ENCODE results near the gene ARCN1. TPM values are rescaled to one million over a fixed set of nuclear protein-coding genes. Genes with fewer than 3 reads are reported as not detected.

ARCN1 gene
- total RNA-seq, 4 donors from 2014 or later, result 103 to 157 (median 112) TPM

- 92 to 98% methylated on average over 17 to 19 of the region's 24 CpGs for WGBS, 2 donors
- peaks cover 19 to 27% of the 10 kb centered on the region in 2 donors for H3K4me1 ChIP-seq
- intact Hi-C loops (cut with DNase I), result no loop called here
- DNase-seq, result no peak
- H3K27ac ChIP-seq, result no peak overlapping the region
- no peak overlapping the region for H3K4me3 ChIP-seq (replicated peaks in 1 of 3)
- H3K27me3 ChIP-seq, result no peaks in the 10 kb centered on the region
- TF ChIP-seq, protein P1, sequence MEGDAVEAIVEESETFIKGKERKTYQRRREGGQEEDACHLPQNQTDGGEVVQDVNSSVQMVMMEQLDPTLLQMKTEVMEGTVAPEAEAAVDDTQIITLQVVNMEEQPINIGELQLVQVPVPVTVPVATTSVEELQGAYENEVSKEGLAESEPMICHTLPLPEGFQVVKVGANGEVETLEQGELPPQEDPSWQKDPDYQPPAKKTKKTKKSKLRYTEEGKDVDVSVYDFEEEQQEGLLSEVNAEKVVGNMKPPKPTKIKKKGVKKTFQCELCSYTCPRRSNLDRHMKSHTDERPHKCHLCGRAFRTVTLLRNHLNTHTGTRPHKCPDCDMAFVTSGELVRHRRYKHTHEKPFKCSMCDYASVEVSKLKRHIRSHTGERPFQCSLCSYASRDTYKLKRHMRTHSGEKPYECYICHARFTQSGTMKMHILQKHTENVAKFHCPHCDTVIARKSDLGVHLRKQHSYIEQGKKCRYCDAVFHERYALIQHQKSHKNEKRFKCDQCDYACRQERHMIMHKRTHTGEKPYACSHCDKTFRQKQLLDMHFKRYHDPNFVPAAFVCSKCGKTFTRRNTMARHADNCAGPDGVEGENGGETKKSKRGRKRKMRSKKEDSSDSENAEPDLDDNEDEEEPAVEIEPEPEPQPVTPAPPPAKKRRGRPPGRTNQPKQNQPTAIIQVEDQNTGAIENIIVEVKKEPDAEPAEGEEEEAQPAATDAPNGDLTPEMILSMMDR (IDR thresholded peaks at IDR 0.05), result no peak
- H3K9me3 ChIP-seq, result no peaks in the 10 kb centered on the region
- H3K36me3 ChIP-seq, result peaks cover 53 to 54% of the 10 kb centered on the region in 2 donors
Measured at GRCh38 chr11:118645066-118645715, 73.0 kb downstream of the ARCN1 start.

DNA sequence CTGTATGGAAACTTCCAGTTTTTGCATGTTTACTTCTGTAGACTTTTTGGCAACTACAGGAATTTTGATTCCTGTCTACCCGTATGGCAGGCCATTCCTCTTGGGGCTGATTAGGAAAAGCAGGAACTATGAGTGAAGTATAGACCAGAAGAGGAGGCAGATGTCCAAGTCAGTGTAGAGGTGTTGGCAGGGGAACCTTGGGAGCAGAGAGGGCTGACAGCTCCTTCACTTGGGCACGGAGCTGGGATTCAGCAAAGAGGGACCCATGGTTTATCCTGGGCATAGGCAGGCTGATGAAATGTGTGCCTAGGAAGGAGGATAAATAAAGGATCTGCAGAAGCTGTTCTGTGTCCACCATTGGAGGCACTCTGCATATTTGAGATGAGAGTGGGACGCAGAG, 74.2 kb downstream of the ARCN1 start:
- Histone ChIP-seq H3K9me3 (no peaks in the 10 kb centered on the region), H3K4me3 (replicated peaks in 1 of 3) (no peak overlapping the region), H3K36me3 (peaks cover 65 to 66% of the 10 kb centered on the region in 2 donors), H3K4me1 (peaks cover 7 to 15% of the 10 kb centered on the region in 2 donors), H3K27ac (no peak overlapping the region), H3K27me3 (no peaks in the 10 kb centered on the region)
- 76% methylated on average over 3 of the region's 3 CpGs for WGBS, 2 donors
- intact Hi-C loops (cut with DNase I), result no loop called here
- no peak for DNase-seq
- TF ChIP-seq POLR2A (IDR thresholded peaks at IDR 0.05), result no peak
- TF ChIP-seq, protein P1 (IDR thresholded peaks at IDR 0.05), result no peak

- H3K36me3 ChIP-seq, result peaks cover 62 to 72% of the 10 kb centered on the region in 2 donors
- TF ChIP-seq, protein P1 (IDR thresholded peaks at IDR 0.05), result no peak
- H3K4me1 ChIP-seq, result no peaks in the 10 kb centered on the region
- no peak for DNase-seq
- intact Hi-C loops (cut with DNase I), result no loop called here
- H3K27ac ChIP-seq, result no peak overlapping the region
- no peaks in the 10 kb centered on the region for H3K27me3 ChIP-seq
- 76 to 85% methylated on average over 5 of the region's 5 CpGs for WGBS, 2 donors
- H3K9me3 ChIP-seq, result no peaks in the 10 kb centered on the region
- H3K4me3 ChIP-seq (replicated peaks in 1 of 3), result no peak overlapping the region
Measured at GRCh38 chr11:118648291-118648690, 76.1 kb downstream of the ARCN1 start.

DNA sequence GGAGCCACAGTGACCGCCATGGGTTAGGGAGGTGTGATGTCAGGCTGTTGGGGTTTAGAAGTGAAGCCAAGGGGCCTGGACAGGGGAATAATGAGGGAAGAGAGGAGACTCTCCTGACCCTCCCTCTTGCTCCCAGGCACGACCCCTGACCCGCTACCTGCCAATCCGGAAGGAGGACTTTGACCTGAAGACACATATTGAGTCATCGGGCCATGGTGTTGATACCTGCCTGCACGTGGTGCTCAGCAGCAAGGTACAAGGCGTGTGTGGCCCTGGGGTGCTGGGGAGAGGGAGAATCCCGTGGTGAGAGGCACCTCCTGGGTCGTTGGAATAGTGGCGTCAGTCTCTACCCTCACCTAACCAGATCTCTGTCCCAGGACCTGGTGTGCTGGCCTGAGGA, 77.7 kb downstream of the ARCN1 start:
- TF ChIP-seq, protein P1 (IDR thresholded peaks at IDR 0.05), result no peak
- no peak for TF ChIP-seq POLR2A (IDR thresholded peaks at IDR 0.05)
- Histone ChIP-seq H3K27me3 (no peaks in the 10 kb centered on the region), H3K27ac (no peak overlapping the region), H3K4me1 (no peaks in the 10 kb centered on the region), H3K36me3 (peaks cover 51 to 55% of the 10 kb centered on the region in 2 donors), H3K4me3 (replicated peaks in 1 of 3) (no peak overlapping the region), H3K9me3 (no peaks in the 10 kb centered on the region)
- no peak for DNase-seq
- WGBS, 2 donors, result 92 to 97% methylated on average over 9 to 10 of the region's 10 CpGs
- intact Hi-C loops (cut with DNase I), result no loop called here

DNA sequence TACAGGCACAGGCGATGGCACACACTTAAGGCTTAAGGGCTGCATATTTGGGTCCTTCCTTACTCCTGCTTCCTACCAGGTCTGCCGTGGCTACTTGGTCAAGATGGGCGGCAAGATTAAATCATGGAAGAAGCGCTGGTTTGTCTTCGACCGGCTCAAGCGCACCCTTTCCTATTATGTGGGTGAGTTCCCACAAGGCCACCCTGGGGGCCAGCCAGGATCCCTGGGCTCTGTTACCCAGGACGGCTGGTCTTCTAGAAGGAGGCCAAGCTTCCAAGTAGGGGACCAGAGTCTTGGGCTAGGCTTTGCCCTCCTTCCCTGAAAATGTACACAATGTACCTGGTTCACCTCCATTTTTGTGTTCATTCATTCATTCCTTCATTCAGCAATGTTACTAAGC, 78.2 kb downstream of the ARCN1 start:
- no peak for TF ChIP-seq POLR2A (IDR thresholded peaks at IDR 0.05)
- TF ChIP-seq, protein P1 (IDR thresholded peaks at IDR 0.05), result no peak
- Histone ChIP-seq H3K4me3 (replicated peaks in 1 of 3) (no peak overlapping the region), H3K27ac (no peak overlapping the region), H3K36me3 (peaks cover 51% of the 10 kb centered on the region in 2 donors), H3K27me3 (no peaks in the 10 kb centered on the region), H3K4me1 (no peaks in the 10 kb centered on the region), H3K9me3 (no peaks in the 10 kb centered on the region)
- DNase-seq, result no peak
- intact Hi-C loops (cut with DNase I), result no loop called here
- WGBS, 2 donors, result 96 to 98% methylated on average over 8 of the region's 8 CpGs
